ENCODE data around the gene MSI2. TPM values are rescaled to one million over a fixed set of nuclear protein-coding genes. Genes with fewer than 3 reads are reported as not detected.

MSI2 gene
- total and polyA plus RNA-seq, 7 donors: 37.6 to 133 (median 87.1) TPM

- intact Hi-C loops (cut with DNase I): no loop called here
- Histone ChIP-seq H3K4me3 (no peak overlapping the region), H3K36me3 (ENCODE audit: insufficient read depth in 1 of 2, low read depth in 1 of 2) (no peaks in the 10 kb centered on the region), H3K9me3 (peaks cover 12% of the 10 kb centered on the region), H3K27ac (peak overlapping the region; percentile 7), H3K27me3 (ENCODE audit: insufficient read depth in 3 of 3, low read length in 2 of 3) (no peaks in the 10 kb centered on the region), H3K4me1 (peaks cover 6% of the 10 kb centered on the region)
- TF ChIP-seq, protein P1, sequence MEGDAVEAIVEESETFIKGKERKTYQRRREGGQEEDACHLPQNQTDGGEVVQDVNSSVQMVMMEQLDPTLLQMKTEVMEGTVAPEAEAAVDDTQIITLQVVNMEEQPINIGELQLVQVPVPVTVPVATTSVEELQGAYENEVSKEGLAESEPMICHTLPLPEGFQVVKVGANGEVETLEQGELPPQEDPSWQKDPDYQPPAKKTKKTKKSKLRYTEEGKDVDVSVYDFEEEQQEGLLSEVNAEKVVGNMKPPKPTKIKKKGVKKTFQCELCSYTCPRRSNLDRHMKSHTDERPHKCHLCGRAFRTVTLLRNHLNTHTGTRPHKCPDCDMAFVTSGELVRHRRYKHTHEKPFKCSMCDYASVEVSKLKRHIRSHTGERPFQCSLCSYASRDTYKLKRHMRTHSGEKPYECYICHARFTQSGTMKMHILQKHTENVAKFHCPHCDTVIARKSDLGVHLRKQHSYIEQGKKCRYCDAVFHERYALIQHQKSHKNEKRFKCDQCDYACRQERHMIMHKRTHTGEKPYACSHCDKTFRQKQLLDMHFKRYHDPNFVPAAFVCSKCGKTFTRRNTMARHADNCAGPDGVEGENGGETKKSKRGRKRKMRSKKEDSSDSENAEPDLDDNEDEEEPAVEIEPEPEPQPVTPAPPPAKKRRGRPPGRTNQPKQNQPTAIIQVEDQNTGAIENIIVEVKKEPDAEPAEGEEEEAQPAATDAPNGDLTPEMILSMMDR (IDR thresholded peaks at IDR 0.05): no peak
- WGBS, 3 donors: 52 to 55% (median 53%) methylated on average over 6 of the region's 6 CpGs
- DNase-seq: no peak
- no peak for ATAC-seq
Measured at GRCh38 chr17:57253362-57254065, 2.8 kb upstream of the MSI2 start.

DNA sequence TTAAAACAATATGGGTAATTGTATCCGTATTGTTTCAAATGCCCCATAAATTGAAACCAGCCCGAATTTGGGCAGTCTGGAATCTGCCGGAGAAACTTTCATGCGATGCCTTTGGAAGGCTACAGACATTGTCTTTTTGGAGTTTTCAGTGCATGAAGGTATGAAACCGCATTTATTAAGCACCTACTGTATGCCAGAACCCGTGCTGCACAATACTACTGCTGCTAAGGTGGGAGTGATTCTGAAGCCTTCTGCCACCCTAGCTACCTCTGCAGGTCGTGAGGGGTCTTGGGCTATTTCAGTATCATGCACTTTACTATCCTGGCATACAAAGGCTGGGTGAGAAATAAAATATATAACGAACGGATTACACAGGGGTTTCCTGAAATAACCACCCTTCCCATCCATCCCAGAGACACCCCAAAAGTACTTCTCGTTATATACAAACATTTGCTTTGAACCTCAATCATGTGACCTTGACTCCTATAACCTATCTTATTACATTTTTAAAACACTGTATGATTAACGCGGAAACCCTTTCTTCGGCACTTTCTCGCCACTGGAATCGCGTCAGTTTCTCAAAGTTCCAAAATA lies 1.0 kb upstream of the MSI2 start:
- Histone ChIP-seq H3K4me1 (peaks cover 19% of the 10 kb centered on the region), H3K27me3 (ENCODE audit: insufficient read depth in 3 of 3, low read length in 2 of 3) (no peaks in the 10 kb centered on the region), H3K27ac (peak overlapping the region; percentile 95), H3K4me3 (peak overlapping the region; percentile 90), H3K36me3 (ENCODE audit: insufficient read depth in 1 of 2, low read depth in 1 of 2) (peaks cover 0 to 4% of the 10 kb centered on the region in 2 donors), H3K9me3 (peaks cover 5% of the 10 kb centered on the region)
- ATAC-seq (no peak), DNase-seq (no peak)
- intact Hi-C loops (cut with DNase I): no loop called here
- TF ChIP-seq, protein P1 (IDR thresholded peaks at IDR 0.05): no peak
- 22 to 31% (median 24%) methylated on average over 16 of the region's 16 CpGs for WGBS, 3 donors

DNA sequence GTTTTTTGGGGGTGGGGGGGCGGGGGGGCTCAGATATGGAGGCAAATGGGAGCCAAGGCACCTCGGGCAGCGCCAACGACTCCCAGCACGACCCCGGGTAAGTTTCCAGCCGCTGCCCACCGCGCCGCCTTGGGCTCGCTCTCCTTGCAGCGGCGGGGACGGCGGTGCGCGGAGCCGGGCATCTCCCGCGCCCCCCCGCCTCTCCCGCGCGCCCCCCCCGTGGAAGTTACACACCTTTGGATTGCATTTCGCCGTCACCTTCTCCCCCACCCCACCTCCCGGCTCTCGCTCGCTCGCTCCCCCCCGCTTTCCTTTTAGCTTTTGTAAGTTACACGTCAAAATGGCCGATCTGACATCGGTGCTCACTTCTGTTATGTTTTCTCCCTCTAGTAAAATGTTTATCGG lies 387 bp downstream of the MSI2 start:
- WGBS, 3 donors: 0 to 2% (median 1%) methylated on average over 12 to 35 of the region's 36 CpGs
- H3K27ac ChIP-seq: peak overlapping the region; percentile 95
- peak overlapping the region; percentile 90 for H3K4me3 ChIP-seq
- no peaks in the 10 kb centered on the region for H3K27me3 ChIP-seq (ENCODE audit: insufficient read depth in 3 of 3, low read length in 2 of 3)
- TF ChIP-seq, protein P1 (IDR thresholded peaks at IDR 0.05): no peak
- H3K36me3 ChIP-seq (ENCODE audit: insufficient read depth in 1 of 2, low read depth in 1 of 2): peaks cover 0 to 12% of the 10 kb centered on the region in 2 donors
- H3K9me3 ChIP-seq: no peaks in the 10 kb centered on the region
- intact Hi-C loops (cut with DNase I): no loop called here
- H3K4me1 ChIP-seq: peaks cover 19% of the 10 kb centered on the region
- DNase-seq (peak in 1 of 2 donors; percentile 62), ATAC-seq (peak; percentile 35 to 60 (median 40))

DNA sequence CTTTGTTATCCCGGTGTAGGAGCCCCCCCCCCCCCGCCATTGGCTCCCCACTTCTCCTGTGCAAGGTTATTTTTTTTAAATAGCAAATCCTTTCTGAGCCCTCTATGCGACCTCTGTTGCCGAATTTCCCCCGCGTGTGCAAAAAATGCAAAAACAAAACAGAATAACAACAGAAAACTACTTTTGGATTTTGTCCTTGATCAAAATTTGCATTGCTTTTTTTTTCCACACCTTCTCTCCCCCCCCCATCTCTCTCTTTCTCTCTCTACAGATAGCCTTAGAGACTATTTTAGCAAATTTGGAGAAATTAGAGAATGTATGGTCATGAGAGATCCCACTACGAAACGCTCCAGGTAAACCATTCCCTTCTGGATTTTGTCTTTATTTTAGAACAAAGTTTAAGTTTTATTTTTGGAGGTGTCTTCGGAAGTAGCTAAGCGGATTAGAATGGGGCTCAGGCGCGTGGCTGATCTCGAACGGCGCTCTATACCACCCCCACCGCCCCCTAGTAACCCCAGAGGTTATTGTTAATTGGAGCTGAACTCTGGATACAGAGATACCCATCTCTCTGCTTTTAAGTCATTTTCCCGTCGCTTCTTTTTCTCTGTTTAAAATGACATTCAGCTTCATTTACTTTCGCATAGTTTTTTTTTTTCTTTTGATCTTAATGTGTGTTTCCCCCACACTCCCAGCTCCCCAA lies 1.0 kb downstream of the MSI2 start:
- WGBS, 3 donors: 0 to 1% (median 0%) methylated on average over 18 to 19 of the region's 19 CpGs
- Histone ChIP-seq H3K27ac (peak overlapping the region; percentile 95), H3K4me3 (peak overlapping the region; percentile 90), H3K4me1 (peaks cover 20% of the 10 kb centered on the region), H3K9me3 (no peaks in the 10 kb centered on the region), H3K36me3 (ENCODE audit: insufficient read depth in 1 of 2, low read depth in 1 of 2) (peaks cover under 1 to 18% of the 10 kb centered on the region in 2 donors), H3K27me3 (ENCODE audit: insufficient read depth in 3 of 3, low read length in 2 of 3) (no peaks in the 10 kb centered on the region)
- no peak for DNase-seq
- TF ChIP-seq, protein P1 (IDR thresholded peaks at IDR 0.05): no peak
- intact Hi-C loops (cut with DNase I): no loop called here
- ATAC-seq: no peak

Measured in psoas muscle (tissue), 8 donors.